Activated T-helper 1 cell treated with anti-CD3 and anti-CD28 coated beads, Interleukin-12 subunit alpha, Interleukin-12 subunit beta, Interleukin-2, Interleukin-4 antibody, amounts not matched to agents 30 ng/mL and 10 ng/mL and 1 ng/mL, durations not matched to agents 14 hours and 24 hours and 36 hours (primary cell): ENCODE results near the gene AGPAT3. TPM values are rescaled to one million over a fixed set of nuclear protein-coding genes. Genes with fewer than 3 reads are reported as not detected.
A peak's percentile ranks its signal among the peaks of the same experiment; 100 is the strongest.

Experiments used
- DNase-seq: peaks from one replicate; pipeline ENCODE4 v3.0.0; 2021; ENCODE audit warnings: low spot score
- H3K27ac Mint-ChIP-seq: one replicate; pipeline ENCODE4 v1.8.0; 2021; ENCODE audit warnings: mild to moderate bottlenecking, mixed read lengths
- H3K27me3 Mint-ChIP-seq: one replicate; pipeline ENCODE4 v1.8.0; 2022; ENCODE audit warnings: mild to moderate bottlenecking, moderate library complexity, mixed read lengths; ENCODE audit not compliant: insufficient read depth
- H3K36me3 Mint-ChIP-seq: one replicate; pipeline ENCODE4 v1.8.0; 2021; ENCODE audit warnings: low read depth, mixed read lengths
- H3K4me1 Mint-ChIP-seq: one replicate; pipeline ENCODE4 v1.8.0; 2021; ENCODE audit warnings: low read depth, mixed read lengths
- H3K4me3 Mint-ChIP-seq: one replicate; pipeline ENCODE4 v1.8.0; 2021; ENCODE audit warnings: mild to moderate bottlenecking, moderate library complexity, mixed read lengths
- H3K9me3 Mint-ChIP-seq: one replicate; pipeline ENCODE4 v1.8.0; 2021; ENCODE audit warnings: mixed read lengths
- intact Hi-C: fragments of 100-400 bp; cut with micrococcal nuclease; formaldehyde crosslinking; loops from one replicate; pipeline ENCODE4 v1.15.1; 2024
- total RNA-seq: library from RNA; stranded (reverse); gene quantifications from 2 replicates; pipeline ENCODE4 v1.2.3, GENCODE V29; 2022

AGPAT3 gene
- total RNA-seq, 1 donor from 2014 or later = 127 TPM

DNA sequence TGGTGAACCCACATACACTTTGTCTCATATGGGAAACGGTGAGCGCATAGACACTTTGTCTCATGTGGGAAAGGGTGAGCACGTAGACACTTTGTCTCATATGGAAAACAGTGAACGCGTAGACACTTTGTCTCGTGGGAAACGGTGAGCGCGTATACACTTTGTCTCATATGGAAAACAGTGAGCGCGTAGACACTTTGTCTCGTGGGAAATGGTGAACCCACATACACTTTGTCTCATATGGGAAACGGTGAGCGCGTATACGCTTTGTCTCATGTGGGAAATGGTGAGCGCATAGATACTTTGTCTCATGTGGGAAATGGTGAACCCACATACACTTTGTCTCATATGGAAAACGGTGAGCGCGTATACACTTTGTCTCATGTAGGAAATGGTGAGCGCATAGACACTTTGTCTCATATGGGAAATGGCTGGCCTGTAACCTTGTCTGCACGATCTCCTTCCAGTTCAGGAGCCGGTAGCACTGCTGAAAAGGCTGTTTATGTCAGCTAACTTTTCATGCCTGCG is 96.4 kb downstream of the AGPAT3 start:
- intact Hi-C loops = no loop called here
- no peak overlapping the region for H3K27ac Mint-ChIP-seq
- H3K4me3 Mint-ChIP-seq = no peak overlapping the region
- no peaks in the 10 kb centered on the region for H3K27me3 Mint-ChIP-seq
- H3K9me3 Mint-ChIP-seq = no peaks in the 10 kb centered on the region
- H3K4me1 Mint-ChIP-seq = peaks cover 21% of the 10 kb centered on the region
- DNase-seq = no peak
- peaks cover 32% of the 10 kb centered on the region for H3K36me3 Mint-ChIP-seq

DNA sequence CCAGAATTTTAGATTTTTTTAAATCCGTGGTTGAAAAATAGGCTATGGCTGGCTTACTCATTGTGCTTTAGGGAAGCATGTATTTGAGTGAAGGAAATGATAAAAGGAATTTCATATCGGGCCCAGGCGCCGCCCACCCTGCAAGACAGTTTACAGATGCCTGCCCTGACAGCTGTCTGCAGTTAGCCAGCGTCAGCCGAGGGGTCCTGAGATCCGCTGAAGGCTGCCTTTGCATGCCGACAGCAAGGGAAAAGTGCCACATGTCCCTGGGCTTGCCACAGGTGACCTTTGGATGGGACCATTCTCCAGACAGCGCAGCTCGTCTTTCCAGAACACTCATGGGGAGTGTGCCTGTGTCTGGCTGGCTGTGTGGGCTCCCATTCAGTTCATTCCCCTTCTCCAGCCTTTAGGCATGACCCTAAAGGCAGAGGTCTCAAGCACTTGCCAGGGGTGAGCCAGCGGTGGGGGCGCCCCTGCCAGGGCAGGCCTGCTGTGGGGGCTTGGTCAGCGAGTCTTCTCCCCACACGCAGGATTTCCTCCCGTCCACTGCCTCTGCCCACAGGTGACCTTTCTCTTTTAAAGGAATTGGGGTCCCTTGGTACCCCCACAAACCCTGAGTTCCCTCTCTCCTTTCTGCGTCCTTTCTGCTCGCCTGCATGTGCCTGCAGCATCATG is 101.0 kb downstream of the AGPAT3 start:
- Mint-ChIP-seq H3K4me3 (no peak overlapping the region), H3K9me3 (no peaks in the 10 kb centered on the region), H3K27me3 (no peaks in the 10 kb centered on the region), H3K27ac (no peak overlapping the region), H3K4me1 (peaks cover 9% of the 10 kb centered on the region), H3K36me3 (peaks cover 26% of the 10 kb centered on the region)
- DNase-seq = no peak
- intact Hi-C loops = no loop called here

GRCh38 chr21:43966946-43967512 is 102.0 kb downstream of the AGPAT3 start:
- Mint-ChIP-seq H3K4me3 (no peak overlapping the region), H3K9me3 (no peaks in the 10 kb centered on the region), H3K27me3 (no peaks in the 10 kb centered on the region), H3K4me1 (peaks cover 9% of the 10 kb centered on the region), H3K27ac (no peak overlapping the region), H3K36me3 (peaks cover 27% of the 10 kb centered on the region)
- intact Hi-C loops = no loop called here
- no peak for DNase-seq

DNA sequence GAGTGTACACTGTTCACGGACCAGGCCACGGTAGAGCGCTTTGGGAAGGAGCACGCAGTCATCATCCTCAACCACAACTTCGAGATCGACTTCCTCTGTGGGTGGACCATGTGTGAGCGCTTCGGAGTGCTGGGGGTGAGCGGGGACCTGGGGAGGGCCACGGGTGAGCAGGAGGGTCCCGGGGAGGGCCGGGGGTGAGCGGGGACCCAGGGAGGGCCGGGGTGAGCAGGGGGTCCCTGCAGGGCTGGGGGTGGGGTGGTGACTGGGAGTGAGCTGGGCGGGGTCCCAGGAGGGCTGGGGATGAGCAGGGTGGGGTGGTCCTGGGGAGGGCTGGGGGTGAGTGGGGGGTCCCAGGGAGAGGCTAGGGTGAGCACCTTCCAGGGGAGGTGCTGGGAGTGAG is 103.0 kb downstream of the AGPAT3 start:
- Mint-ChIP-seq H3K4me1 (peaks cover 2% of the 10 kb centered on the region), H3K9me3 (no peaks in the 10 kb centered on the region), H3K36me3 (peaks cover 21% of the 10 kb centered on the region), H3K4me3 (no peak overlapping the region), H3K27me3 (no peaks in the 10 kb centered on the region), H3K27ac (no peak overlapping the region)
- intact Hi-C loops = no loop called here
- no peak for DNase-seq

DNA sequence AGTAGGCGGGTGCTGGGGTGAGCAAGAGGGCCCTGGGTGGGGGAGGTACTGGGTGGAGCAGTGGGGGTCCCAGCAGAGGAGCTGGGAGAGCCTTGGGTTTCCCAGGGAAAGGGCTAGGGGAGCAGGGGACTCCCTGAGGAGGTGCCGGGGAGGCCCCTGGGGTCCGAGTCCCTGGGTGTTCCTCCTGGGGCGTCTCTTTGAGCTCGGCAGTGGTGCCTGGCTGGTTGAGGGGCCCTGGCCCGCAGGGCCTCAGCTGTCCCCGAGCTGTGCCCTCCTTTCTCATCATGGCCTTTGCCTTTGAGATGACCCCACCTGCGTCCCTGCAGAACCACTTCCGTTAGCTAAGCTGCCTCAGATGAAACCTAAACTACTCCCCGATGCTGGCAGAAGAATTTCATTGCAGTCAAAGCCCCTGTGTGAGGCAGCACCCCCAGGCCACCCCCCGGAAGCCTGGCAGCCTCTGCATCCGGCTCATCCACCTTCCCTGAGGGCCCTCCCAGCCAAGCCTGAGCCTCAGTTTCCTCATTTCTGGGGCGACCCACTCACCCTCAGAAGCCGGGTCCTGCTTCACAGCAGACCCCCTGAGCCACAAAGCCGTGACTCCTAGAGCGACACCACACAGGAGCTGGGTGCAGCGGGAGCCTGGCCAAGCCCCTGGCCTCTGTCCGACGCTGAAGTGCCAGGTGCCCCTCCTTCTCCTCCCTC is 103.5 kb downstream of the AGPAT3 start:
- DNase-seq = no peak
- Mint-ChIP-seq H3K27me3 (no peaks in the 10 kb centered on the region), H3K4me1 (no peaks in the 10 kb centered on the region), H3K36me3 (peaks cover 19% of the 10 kb centered on the region), H3K27ac (no peak overlapping the region), H3K4me3 (no peak overlapping the region), H3K9me3 (no peaks in the 10 kb centered on the region)
- intact Hi-C loops = no loop called here

DNA sequence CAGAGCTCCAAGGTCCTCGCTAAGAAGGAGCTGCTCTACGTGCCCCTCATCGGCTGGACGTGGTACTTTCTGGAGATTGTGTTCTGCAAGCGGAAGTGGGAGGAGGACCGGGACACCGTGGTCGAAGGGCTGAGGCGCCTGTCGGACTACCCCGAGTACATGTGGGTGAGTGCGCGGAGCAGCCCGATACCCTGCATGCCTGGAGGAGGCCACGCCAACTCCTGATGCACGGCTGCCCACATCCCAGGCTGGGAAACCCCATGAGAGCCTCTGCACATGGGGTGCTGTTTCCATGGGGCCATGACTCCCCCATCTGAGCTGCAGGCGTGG is 104.1 kb downstream of the AGPAT3 start:
- no peaks in the 10 kb centered on the region for H3K4me1 Mint-ChIP-seq
- intact Hi-C loops = no loop called here

DNA sequence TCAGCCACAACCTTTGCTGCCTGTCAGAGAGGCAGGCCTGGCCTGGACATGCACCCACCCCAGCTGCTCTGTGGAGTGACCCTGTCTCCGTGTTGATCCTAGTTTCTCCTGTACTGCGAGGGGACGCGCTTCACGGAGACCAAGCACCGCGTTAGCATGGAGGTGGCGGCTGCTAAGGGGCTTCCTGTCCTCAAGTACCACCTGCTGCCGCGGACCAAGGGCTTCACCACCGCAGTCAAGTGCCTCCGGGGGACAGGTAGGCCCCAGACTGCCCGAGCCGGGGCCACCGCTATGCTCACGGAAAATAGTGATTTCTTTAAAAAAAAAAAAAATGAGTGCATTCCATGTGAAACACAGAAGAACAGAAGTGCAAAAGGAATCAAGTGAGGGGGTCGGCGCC is 105.5 kb downstream of the AGPAT3 start:
- Mint-ChIP-seq H3K27ac (no peak overlapping the region), H3K27me3 (no peaks in the 10 kb centered on the region), H3K4me3 (no peak overlapping the region), H3K4me1 (peaks cover 8% of the 10 kb centered on the region), H3K36me3 (peaks cover 20% of the 10 kb centered on the region), H3K9me3 (no peaks in the 10 kb centered on the region)
- intact Hi-C loops = no loop called here
- no peak for DNase-seq

More for the DNA sequence above, 104.1 kb downstream of the AGPAT3 start:
- Mint-ChIP-seq H3K27ac (no peak overlapping the region), H3K27me3 (no peaks in the 10 kb centered on the region), H3K9me3 (no peaks in the 10 kb centered on the region), H3K36me3 (peaks cover 21% of the 10 kb centered on the region), H3K4me3 (no peak overlapping the region)
- no peak for DNase-seq

DNA sequence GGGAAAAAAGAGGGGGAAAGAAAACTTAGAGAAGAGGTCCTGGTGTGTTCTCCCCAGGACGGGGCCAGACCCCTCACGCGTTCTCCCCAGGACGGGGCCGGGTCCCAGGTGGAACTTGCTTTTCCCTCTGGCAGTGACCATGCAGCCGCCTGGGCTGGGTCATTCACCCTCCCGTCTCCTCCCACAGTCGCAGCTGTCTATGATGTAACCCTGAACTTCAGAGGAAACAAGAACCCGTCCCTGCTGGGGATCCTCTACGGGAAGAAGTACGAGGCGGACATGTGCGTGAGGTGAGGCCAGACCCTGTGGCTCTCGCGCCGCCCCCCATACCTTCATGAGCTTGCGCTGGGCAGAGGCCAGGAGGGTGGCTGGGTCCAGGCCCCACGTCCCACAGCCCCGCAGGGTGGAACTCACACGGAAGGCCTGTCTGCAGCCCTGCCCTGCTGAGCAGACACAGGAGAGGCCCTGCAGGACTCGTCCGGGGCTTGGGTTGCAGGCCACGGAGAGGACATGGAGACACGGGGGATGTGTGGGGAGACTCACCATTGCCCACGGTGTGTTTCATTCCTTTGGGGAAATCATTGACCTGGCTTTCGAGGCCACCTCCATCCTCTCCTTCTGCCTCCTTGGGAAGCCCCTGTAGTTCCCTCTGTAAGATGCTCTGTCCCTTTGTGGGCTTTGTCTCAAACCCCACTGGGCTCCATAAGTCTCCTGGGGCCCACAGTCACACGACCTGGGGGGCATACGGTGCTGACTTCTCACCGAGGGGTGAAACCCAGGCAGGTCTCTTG is 106.4 kb downstream of the AGPAT3 start:
- Mint-ChIP-seq H3K4me3 (no peak overlapping the region), H3K4me1 (peaks cover 10% of the 10 kb centered on the region), H3K36me3 (peaks cover 23% of the 10 kb centered on the region), H3K9me3 (no peaks in the 10 kb centered on the region), H3K27me3 (no peaks in the 10 kb centered on the region), H3K27ac (no peak overlapping the region)
- DNase-seq = no peak
- intact Hi-C loops = no loop called here

DNA sequence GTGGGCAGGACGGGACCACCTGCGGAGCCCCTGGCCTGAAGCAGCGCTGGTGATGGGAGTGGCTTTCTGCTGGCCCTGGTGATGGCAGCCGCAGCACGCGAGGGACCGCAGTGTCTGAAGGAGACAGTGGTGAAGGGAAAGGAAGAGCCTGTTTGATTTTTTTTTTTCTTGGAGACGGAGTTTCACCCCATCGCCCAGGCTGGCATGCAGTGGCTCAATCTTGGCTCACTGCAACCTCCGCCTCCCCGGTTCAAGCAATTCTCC is 106.9 kb downstream of the AGPAT3 start:
- peaks cover 10% of the 10 kb centered on the region for H3K4me1 Mint-ChIP-seq

DNA sequence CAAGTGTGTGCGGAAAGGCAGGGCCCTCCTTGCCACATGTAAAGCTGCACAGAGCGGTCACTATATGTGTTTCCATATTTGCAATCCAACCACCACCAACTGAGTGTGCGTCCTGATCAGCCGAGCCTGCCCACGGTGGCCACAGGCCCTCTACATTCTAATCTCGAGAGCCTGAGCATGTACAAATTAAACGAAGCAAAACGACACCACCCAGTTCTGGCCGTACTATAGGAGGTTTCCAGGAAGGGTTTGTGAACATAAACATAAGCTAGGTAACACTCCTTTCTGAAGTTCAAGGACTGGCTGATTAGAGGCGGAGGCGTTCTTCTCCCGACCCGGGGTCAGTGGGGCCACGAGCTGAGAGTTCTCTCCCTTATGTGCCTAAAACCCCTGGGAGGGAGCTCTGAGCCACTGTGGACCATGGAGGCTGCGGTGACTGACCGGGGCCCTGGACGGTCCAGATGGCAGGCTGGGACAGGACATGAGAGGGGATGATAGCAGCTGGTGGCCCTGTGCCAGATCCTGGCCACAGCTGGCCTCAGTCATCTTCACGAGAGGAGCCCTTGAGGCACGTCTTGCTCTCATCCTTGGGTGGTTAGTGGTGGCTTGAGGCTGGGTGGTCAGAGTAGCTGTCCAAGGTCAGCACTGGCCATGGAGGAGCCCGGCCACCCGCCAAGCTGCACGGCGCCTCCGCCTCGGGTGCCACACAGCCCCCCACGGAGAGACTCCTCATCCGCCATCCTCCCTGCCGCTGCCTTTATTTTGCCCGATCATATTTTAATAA is 108.0 kb downstream of the AGPAT3 start:
- H3K27ac Mint-ChIP-seq = no peak overlapping the region
- H3K36me3 Mint-ChIP-seq = peaks cover 19% of the 10 kb centered on the region
- H3K4me1 Mint-ChIP-seq = peaks cover 10% of the 10 kb centered on the region
- H3K4me3 Mint-ChIP-seq = no peak overlapping the region
- no peaks in the 10 kb centered on the region for H3K9me3 Mint-ChIP-seq
- DNase-seq = no peak
- intact Hi-C loops = no loop called here
- no peaks in the 10 kb centered on the region for H3K27me3 Mint-ChIP-seq

More for the DNA sequence above, 106.9 kb downstream of the AGPAT3 start:
- Mint-ChIP-seq H3K9me3 (no peaks in the 10 kb centered on the region), H3K27me3 (no peaks in the 10 kb centered on the region), H3K4me3 (no peak overlapping the region), H3K27ac (no peak overlapping the region), H3K36me3 (peaks cover 23% of the 10 kb centered on the region)
- intact Hi-C loops = no loop called here
- no peak for DNase-seq

- intact Hi-C loops = no loop called here
- no peak for DNase-seq
- Mint-ChIP-seq H3K9me3 (no peaks in the 10 kb centered on the region), H3K4me3 (no peak overlapping the region), H3K4me1 (peaks cover 10% of the 10 kb centered on the region), H3K27ac (no peak overlapping the region), H3K27me3 (no peaks in the 10 kb centered on the region), H3K36me3 (peaks cover 23% of the 10 kb centered on the region)
These were observed 108.6 kb downstream of the AGPAT3 start for GRCh38 chr21:43973634-43973955.

DNA sequence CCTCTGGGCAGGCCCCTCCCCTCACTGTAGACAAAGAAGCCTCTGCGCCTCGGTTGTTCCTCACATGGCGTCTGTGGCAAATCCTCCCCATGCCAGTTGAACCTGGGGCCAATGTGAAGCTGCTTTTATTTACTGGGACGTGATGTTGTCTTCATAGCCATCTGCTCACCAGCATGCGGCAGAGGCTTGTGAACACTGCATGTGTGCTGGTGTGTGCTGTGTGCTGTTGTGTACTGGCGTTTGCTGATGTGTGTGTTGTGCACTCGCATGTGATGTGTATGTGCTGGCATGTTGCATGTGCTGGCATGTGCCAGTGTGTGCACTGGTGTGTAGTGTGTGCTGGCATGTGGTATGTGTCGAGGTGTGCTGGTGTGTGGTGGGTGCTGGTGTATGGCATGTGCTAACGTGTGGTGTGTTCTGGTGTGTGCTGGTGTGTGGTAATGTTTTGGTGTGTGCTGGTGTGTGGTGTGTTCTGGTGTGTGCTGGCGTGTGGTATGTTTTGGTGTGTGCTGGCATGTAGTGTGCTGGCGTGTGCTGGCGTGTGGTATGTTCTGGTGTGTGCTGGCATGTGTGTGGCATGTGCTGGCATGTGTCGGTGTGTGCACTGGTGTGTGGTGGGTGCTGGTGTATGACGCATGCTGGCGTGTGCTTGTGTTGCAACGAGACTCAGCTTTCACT is 109.9 kb downstream of the AGPAT3 start:
- no peaks in the 10 kb centered on the region for H3K27me3 Mint-ChIP-seq
- H3K9me3 Mint-ChIP-seq = no peaks in the 10 kb centered on the region
- peak overlapping the region; percentile 20 for H3K27ac Mint-ChIP-seq
- H3K4me3 Mint-ChIP-seq = no peak overlapping the region
- peaks cover 26% of the 10 kb centered on the region for H3K36me3 Mint-ChIP-seq
- intact Hi-C loops = loop anchor here (1.0 kb wide), 1 partner anchor 165 kb away; no protein-coding TSS in a partner anchor
- DNase-seq = no peak
- peaks cover 10% of the 10 kb centered on the region for H3K4me1 Mint-ChIP-seq
